ENCODE results near the gene WIZ.

Gene WIZ

GRCh38 chr19:15374105-15374651 is 75.6 kb downstream of the WIZ start:
- no peak for DNase-seq (ENCODE audit: low read depth)

- DNase-seq (ENCODE audit: low read depth) = no peak
Measured at GRCh38 chr19:15373644-15374043, 76.1 kb downstream of the WIZ start.

- DNase-seq (ENCODE audit: low read depth) = no peak
Measured at GRCh38 chr19:15372891-15373301, 76.9 kb downstream of the WIZ start.

GRCh38 chr19:15372470-15372869 is 77.3 kb downstream of the WIZ start:
- DNase-seq (ENCODE audit: low read depth) = no peak

GRCh38 chr19:15371786-15372380 is 77.9 kb downstream of the WIZ start:
- DNase-seq (ENCODE audit: low read depth) = no peak

GRCh38 chr19:15371119-15371518 is 78.6 kb downstream of the WIZ start:
- DNase-seq (ENCODE audit: low read depth) = no peak

Measured in stimulated activated CD4-positive, alpha-beta T cell treated with anti-CD3 and anti-CD28 coated beads, Interleukin-2, amount 100 ng/mL, for 4 hours (primary cell).